NCI-H524 treated with DMSO at 0.1 percent for 48 hours (cell line): Measurements from ENCODE around the gene IRF4.

Experiments used
- DNase-seq: peaks from one replicate; lab custom pipeline; 2025; lab: John Stamatoyannopoulos, UW

Gene IRF4

GRCh38 chr6:353642-354614 lies 37.6 kb upstream of the IRF4 start:
- DNase-seq: no peak

GRCh38 chr6:354631-355280 lies 36.8 kb upstream of the IRF4 start:
- no peak for DNase-seq

- no peak for DNase-seq
Measured at GRCh38 chr6:355373-356208, 36.0 kb upstream of the IRF4 start.

- no peak for DNase-seq
Measured at GRCh38 chr6:356828-357251, 34.7 kb upstream of the IRF4 start.

- no peak for DNase-seq
Measured at GRCh38 chr6:357261-357790, 34.2 kb upstream of the IRF4 start.

GRCh38 chr6:357791-358341 lies 33.7 kb upstream of the IRF4 start:
- no peak for DNase-seq

- no peak for DNase-seq
Measured at GRCh38 chr6:358432-358831, 33.1 kb upstream of the IRF4 start.

GRCh38 chr6:358847-359246 lies 32.7 kb upstream of the IRF4 start:
- DNase-seq: no peak

GRCh38 chr6:359261-360035 lies 32.1 kb upstream of the IRF4 start:
- no peak for DNase-seq

- no peak for DNase-seq
Measured at GRCh38 chr6:360349-360748, 31.2 kb upstream of the IRF4 start.

- no peak for DNase-seq
Measured at GRCh38 chr6:360764-361373, 30.7 kb upstream of the IRF4 start.

- DNase-seq: no peak
Measured at GRCh38 chr6:361411-362132, 30.0 kb upstream of the IRF4 start.

- DNase-seq: no peak
Measured at GRCh38 chr6:362231-362923, 29.2 kb upstream of the IRF4 start.

GRCh38 chr6:362924-363249 lies 28.7 kb upstream of the IRF4 start:
- no peak for DNase-seq

GRCh38 chr6:363291-363690 lies 28.3 kb upstream of the IRF4 start:
- no peak for DNase-seq

GRCh38 chr6:363909-364308 lies 27.6 kb upstream of the IRF4 start:
- no peak for DNase-seq

- DNase-seq: no peak
Measured at GRCh38 chr6:364609-365540, 26.7 kb upstream of the IRF4 start.

GRCh38 chr6:365835-366234 lies 25.7 kb upstream of the IRF4 start:
- no peak for DNase-seq
